ENCODE measurements around the gene ASAP3. TPM values are rescaled to one million over a fixed set of nuclear protein-coding genes. Genes with fewer than 3 reads are reported as not detected.
A peak's percentile ranks its signal among the peaks of the same experiment; 100 is the strongest.

ASAP3 gene
- total and polyA plus RNA-seq, 2 of the 4 experiments (the other 2 are of a cell fraction), result 18.6 to 18.8 TPM

- Histone ChIP-seq H3K4ac (ENCODE audit: low read depth, low read length) (no peak overlapping the region), H2AFZ (replicated peaks; ENCODE audit: low read length, poor library complexity) (no peak overlapping the region), H3K9ac (ENCODE audit: low read depth, low read length) (no peak overlapping the region), H2BK15ac (ENCODE audit: low read depth, low read length) (no peak overlapping the region), H2BK20ac (ENCODE audit: low read depth, low read length) (no peak overlapping the region), H3K79me1 (ENCODE audit: low read depth in 1 of 2, low read length in 2 of 2) (no peaks in the 10 kb centered on the region; a peak in 1 of 4 replicates), H3K4me2 (ENCODE audit: low read depth, low read length) (no peak overlapping the region), H3K4me3 (ENCODE audit: insufficient read depth, low read depth, low read length) (no peak overlapping the region), H3K14ac (replicated peaks; ENCODE audit: low read depth, low read length) (no peak overlapping the region), H3K9me1 (ENCODE audit: insufficient read depth, low read length) (peaks cover 3% of the 10 kb centered on the region; the same call in 1 of the 2 replicates), H4K20me1 (ENCODE audit: insufficient read depth, low read length) (no peaks in the 10 kb centered on the region), H4K8ac (ENCODE audit: low read depth in 2 of 2, low read length in 2 of 2) (no peak overlapping the region), H3K27ac (ENCODE audit: insufficient read depth, low read length) (no peak overlapping the region), H3K36me3 (ENCODE audit: control insufficient read depth, insufficient read depth, low read length) (peaks cover 30% of the 10 kb centered on the region; the same call in 1 of the 2 replicates), H2AK9ac (replicated peaks; ENCODE audit: low read depth, low read length, poor library complexity) (no peak overlapping the region), H3K9me3 (ENCODE audit: control insufficient read depth, insufficient read depth, low read length) (no peaks in the 10 kb centered on the region), H3K4me1 (ENCODE audit: control insufficient read depth, insufficient read depth, low read length) (peaks cover 7% of the 10 kb centered on the region; the same call in 1 of the 2 replicates), H3K27me3 (ENCODE audit: control insufficient read depth, insufficient read depth, low read length) (no peaks in the 10 kb centered on the region), H2BK5ac (ENCODE audit: low read depth, low read length, poor library complexity, severe bottlenecking) (no peak overlapping the region), H4K91ac (ENCODE audit: insufficient read depth, low read depth, low read length) (no peak overlapping the region), H2BK120ac (ENCODE audit: low read depth, low read length) (no peak overlapping the region), H3K18ac (ENCODE audit: low read depth, low read length) (no peak overlapping the region), H3K23ac (ENCODE audit: low read depth, low read length) (no peak overlapping the region), H3K56ac (ENCODE audit: extremely low read depth, insufficient read depth, low read length) (no peak overlapping the region), H2AK5ac (ENCODE audit: low read depth, low read length) (no peak overlapping the region), H4K5ac (ENCODE audit: low read depth, low read length) (no peak overlapping the region)
- no CpG with 5 or more reads among the region's 1 CpG for whole genome bisulfite sequencing, 2 experiments (ENCODE audit: extremely low coverage in 2 of 2, insufficient read length in 1 of 2)
- ATAC-seq (ENCODE audit: low read depth) (no peak), DNase-seq (peak; percentile 25)
- no TSS peak for BruUV-seq (replicated peaks)
- TF ChIP-seq RAD21 (IDR thresholded peaks at IDR 0.05; ENCODE audit: low read length) (no peak), MAFK (IDR thresholded peaks at IDR 0.05; ENCODE audit: low read depth, low read length) (no peak), RCOR1 (IDR thresholded peaks at IDR 0.05; ENCODE audit: insufficient replicate concordance, low read length) (peak; percentile 45)
- POLR2A ChIA-PET (ENCODE audit: unreplicated experiment), result no interaction called here
- in situ Hi-C loops (cut with MboI; ENCODE audit: low sequenced_read_pairs), result no loop called here
- CTCF ChIA-PET, result no interaction called here
- intact Hi-C loops (cut with micrococcal nuclease), result no loop called here
- dilution Hi-C loops (cut with HindIII; ENCODE audit: low sequenced_read_pairs, unreplicated experiment), result no loop called here
These were observed 35.1 kb downstream of the ASAP3 start for GRCh38 chr1:23448846-23449245.
